Measurements from ENCODE around the gene FAM107B.

Gene FAM107B

GRCh38 chr10:14776546-14776945, 1.8 kb upstream of the FAM107B start:
- no peak for DNase-seq (ENCODE audit: low read depth)

DNA sequence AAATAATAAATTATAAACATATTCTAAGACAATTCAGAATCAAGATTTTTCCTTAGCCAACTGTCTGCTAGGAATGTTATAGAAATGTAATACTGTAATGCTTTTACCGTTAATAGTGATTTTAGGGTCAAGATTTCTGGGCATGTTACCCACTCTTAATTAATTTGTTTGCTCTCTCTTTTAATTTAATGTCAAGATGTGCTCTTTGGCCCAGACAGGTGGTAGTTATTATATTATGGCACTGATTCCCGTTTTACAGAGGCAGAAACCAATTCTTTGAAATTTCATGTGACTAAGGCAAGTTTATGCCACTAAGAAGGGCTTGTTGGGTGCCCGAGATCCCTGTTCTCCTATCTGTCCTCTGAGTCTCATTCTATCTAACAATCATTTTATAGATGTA, 959 bp upstream of the FAM107B start:
- no peak for DNase-seq (ENCODE audit: low read depth)

- no peak for DNase-seq (ENCODE audit: low read depth)
These were observed 500 bp downstream of the FAM107B start for GRCh38 chr10:14774214-14774580.

GRCh38 chr10:14773551-14774213, 1.0 kb downstream of the FAM107B start:
- DNase-seq (ENCODE audit: low read depth), result no peak

- DNase-seq (ENCODE audit: low read depth), result no peak
These were observed 2.3 kb downstream of the FAM107B start for GRCh38 chr10:14772399-14772798.

GRCh38 chr10:14770927-14771326, 3.8 kb downstream of the FAM107B start:
- DNase-seq (ENCODE audit: low read depth), result no peak

DNA sequence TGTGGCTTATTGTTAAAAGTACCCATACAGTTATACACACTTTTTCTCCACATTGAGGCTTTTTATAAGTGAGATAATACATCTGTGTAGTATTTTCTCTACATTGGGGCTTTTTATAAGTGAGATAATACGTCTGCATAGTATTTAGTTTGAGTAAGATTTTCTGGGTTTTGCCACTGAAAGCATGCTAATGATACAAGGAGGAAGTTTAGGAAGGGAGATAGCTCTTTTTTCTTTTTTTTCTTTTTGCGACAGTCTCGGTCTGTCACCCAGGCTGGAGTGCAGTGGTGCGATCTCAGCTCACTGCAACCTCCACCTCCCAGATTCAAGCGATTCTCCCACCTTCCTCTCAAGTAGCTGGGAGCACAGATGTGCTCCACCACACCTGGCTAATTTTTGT, 13.3 kb downstream of the FAM107B start:
- no peak for DNase-seq (ENCODE audit: low read depth)

- DNase-seq (ENCODE audit: low read depth), result no peak
These were observed 15.6 kb downstream of the FAM107B start for GRCh38 chr10:14758994-14759664.

DNA sequence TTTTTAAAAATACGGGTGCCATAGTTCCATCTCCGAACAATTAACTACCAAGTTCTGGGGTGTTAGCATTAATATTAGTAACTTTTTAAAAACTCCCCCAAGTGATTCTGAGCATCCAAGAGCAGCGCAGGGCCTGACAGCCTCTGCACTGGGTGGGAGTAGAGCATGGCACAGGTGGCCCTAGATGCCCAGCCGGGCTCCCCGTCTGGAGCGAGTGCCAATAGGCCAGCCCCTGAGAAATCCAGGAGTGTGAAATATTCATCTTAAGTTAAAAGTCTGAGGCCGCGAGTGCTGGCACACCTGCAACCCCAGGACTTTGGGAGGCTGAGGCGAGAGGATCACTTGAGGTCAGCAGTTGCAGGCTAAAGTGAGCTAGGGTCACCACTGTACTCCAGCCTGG, 16.2 kb downstream of the FAM107B start:
- no peak for DNase-seq (ENCODE audit: low read depth)

- no peak for DNase-seq (ENCODE audit: low read depth)
These were observed 16.7 kb downstream of the FAM107B start for GRCh38 chr10:14757986-14758385.

GRCh38 chr10:14757394-14757793, 17.3 kb downstream of the FAM107B start:
- DNase-seq (ENCODE audit: low read depth), result no peak

DNA sequence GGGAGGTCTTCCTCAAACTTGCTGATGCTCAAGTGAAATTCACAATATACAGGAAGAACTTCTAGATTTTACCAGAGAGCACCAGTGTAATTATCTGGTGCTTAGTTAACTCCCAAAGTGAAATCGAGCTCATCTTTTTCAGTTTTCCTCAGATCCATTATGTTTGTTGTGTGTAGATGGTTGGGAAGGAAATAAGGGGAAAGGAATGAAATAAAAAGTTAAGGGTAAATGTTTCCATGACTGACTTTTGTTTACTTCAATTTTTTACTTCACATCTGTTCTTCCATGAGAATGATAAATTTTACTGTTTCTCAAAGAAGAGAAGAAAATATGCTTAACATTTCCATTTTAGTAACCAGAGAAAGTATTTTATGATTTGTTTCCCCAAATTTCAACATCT, 21.3 kb downstream of the FAM107B start:
- DNase-seq (ENCODE audit: low read depth), result no peak

DNA sequence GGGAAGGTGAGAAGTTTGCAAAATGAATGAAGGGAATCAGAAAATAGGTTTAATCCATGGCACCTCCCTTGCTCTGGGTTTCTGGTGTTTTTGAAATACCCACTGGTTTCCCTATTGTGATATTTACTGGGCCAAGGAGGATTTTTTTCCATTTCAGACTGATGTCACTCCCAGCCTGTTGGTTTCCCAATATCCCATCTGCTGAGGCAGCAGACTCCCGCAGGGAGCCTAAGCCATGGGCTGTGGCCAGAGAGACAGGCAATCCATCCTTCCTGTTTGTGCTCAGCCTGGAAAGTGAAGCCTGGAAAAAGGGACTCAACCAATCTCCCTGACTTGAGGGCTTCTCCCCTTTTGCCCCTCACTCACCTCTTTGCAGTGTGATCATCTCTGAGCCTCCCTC, 22.8 kb downstream of the FAM107B start:
- DNase-seq (ENCODE audit: low read depth), result peak; percentile 6

GRCh38 chr10:14751014-14751896, 23.4 kb downstream of the FAM107B start:
- no peak for DNase-seq (ENCODE audit: low read depth)

- no peak for DNase-seq (ENCODE audit: low read depth)
These were observed 25.5 kb downstream of the FAM107B start for GRCh38 chr10:14749070-14749809.

GRCh38 chr10:14748441-14748840, 26.3 kb downstream of the FAM107B start:
- DNase-seq (ENCODE audit: low read depth), result no peak

GRCh38 chr10:14742815-14743214, 31.9 kb downstream of the FAM107B start:
- DNase-seq (ENCODE audit: low read depth), result no peak

- DNase-seq (ENCODE audit: low read depth), result no peak
These were observed 32.3 kb downstream of the FAM107B start for GRCh38 chr10:14742382-14742781.

DNA sequence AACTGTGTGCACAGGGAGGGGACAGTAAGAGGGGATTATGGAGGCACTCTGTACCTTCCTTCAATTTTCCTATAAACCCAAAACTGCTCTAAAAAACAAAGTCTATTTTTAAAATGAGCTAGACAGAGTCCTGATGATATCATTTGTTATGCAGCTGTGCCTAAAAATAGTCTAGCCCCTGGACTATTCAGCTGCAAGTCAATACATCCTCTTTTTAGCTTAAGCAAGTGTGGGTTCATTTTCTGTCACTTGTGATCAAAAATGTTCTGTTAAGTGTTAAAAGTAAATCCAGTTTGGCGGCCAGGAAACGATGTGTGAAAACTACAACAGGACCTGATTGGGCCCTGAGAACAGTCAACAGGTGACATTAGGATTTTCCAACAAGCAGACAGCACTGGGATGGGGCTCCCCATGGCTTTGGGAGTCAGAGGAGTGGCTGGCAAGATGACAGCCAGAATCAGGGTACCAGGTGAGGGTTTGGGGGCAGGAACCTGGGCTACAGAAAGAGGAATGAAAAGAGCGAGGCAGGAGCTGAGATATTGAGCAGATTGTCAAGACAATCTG, 33.9 kb downstream of the FAM107B start:
- DNase-seq (ENCODE audit: low read depth), result no peak

- no peak for DNase-seq (ENCODE audit: low read depth)
These were observed 36.7 kb downstream of the FAM107B start for GRCh38 chr10:14737808-14738545.

GRCh38 chr10:14736600-14737081, 38.1 kb downstream of the FAM107B start:
- no peak for DNase-seq (ENCODE audit: low read depth)
